Kidney (tissue), 14 donors: ENCODE data around the gene CYP2S1. TPM values are rescaled to one million over a fixed set of nuclear protein-coding genes. Genes with fewer than 3 reads are reported as not detected.

Source experiments
- DNase-seq, 5 donors: peaks; one replicate each; pipeline ENCODE4 v3.0.0-alpha.2; 2013 to 2020
- FAIRE-seq: peaks from 2 replicates; lab custom pipeline; 2012; peaks lifted over from hg19 to GRCh38; lab: Jason Lieb, UNC
- H3K27ac ChIP-seq, 2 donors: one replicate each; pipeline ENCODE4 v1.7.0; 2013; ENCODE audit warnings: low read depth in 2 of 2, low read length in 2 of 2, inconsistent platforms in 1 of 2
- H3K27me3 ChIP-seq: one replicate; pipeline ENCODE4 v1.7.1; 2013; ENCODE audit warnings: low read length, inconsistent platforms; ENCODE audit not compliant: control insufficient read depth, insufficient read depth
- H3K36me3 ChIP-seq, 3 donors: one replicate each; pipeline versions ENCODE4 v1.7.0 to v1.7.1; 2013; ENCODE audit warnings: low read length in 3 of 3, control low read depth in 1 of 3, inconsistent platforms in 1 of 3; ENCODE audit not compliant: insufficient read depth in 3 of 3, control insufficient read depth in 2 of 3
- H3K4me1 ChIP-seq, 3 donors: one replicate each; pipeline versions ENCODE4 v1.7.0 to v1.7.1; 2013; ENCODE audit warnings: low read length in 3 of 3, inconsistent platforms in 1 of 3, low read depth in 1 of 3; ENCODE audit not compliant: control insufficient read depth in 2 of 3, insufficient read depth in 2 of 3
- H3K4me3 ChIP-seq, 3 donors: one replicate each; pipeline versions ENCODE4 v1.7.0 to v1.8.1; 2013; ENCODE audit warnings: low read length in 3 of 3, control low read depth in 1 of 3, inconsistent platforms in 1 of 3
- H3K9ac ChIP-seq, 3 donors: one replicate each; pipeline versions ENCODE4 v1.7.0 to v1.7.1; 2013; ENCODE audit warnings: low read length in 3 of 3, control low read depth in 1 of 3, inconsistent platforms in 1 of 3
- H3K9me3 ChIP-seq, 3 donors: one replicate each; pipeline versions ENCODE4 v1.7.0 to v1.7.1; 2013; ENCODE audit warnings: low read length in 3 of 3, control low read depth in 1 of 3, inconsistent platforms in 1 of 3; ENCODE audit not compliant: control insufficient read depth in 2 of 3, insufficient read depth in 1 of 3
- CTCF ChIP-seq: IDR thresholded peaks from 3 replicates; pipeline ENCODE4 v1.5.1; 2012; ENCODE audit warnings: mild to moderate bottlenecking, moderate library complexity, borderline replicate concordance; ENCODE audit not compliant: insufficient read depth; ENCODE audit errors: extremely low read depth
- intact Hi-C: fragments of 100-400 bp; cut with DNase I; formaldehyde crosslinking; loops from one replicate; pipeline ENCODE4 v1.11.1; 2022
- polyA plus RNA-seq: library from polyadenylated mRNA; stranded (reverse); fragments of 350-450 nt; fragmentation: Illumina TruSeq; extraction: RNeasy Lipid Tissue Mini Kit (QIAGEN cat#74804); gene quantifications from one replicate; pipeline ENCODE4 v1.2.3, GENCODE V29; 2014; ENCODE audit warnings: low read depth, low replicate concordance; ENCODE audit not compliant: insufficient read depth
- total RNA-seq: library from RNA; stranded (reverse); fragmentation: NEBNext Ultra II Directional; extraction: Animal tissue kit (Norgen Biotek cat#: 25700); gene quantifications from one replicate; pipeline ENCODE4 v1.2.1, GENCODE V29; 2021
- donor health status: control.
- donor health status: control.
- donor health status: control.
- donor health status: control.
- donor health status: control.
- donor health status: DM: yes; HTN: yes; CAD: no.
- donor health status: Normal renal cell carcinoma (clear cell type).

CYP2S1 gene
- total and polyA plus RNA-seq, 2 donors from 2014 or later, result 0.97 to 2.0 TPM

GRCh38 chr19:41255171-41255570, 62.2 kb downstream of the CYP2S1 start:
- H3K36me3 ChIP-seq, result peaks cover 0 to 2% (median under 1%) of the 10 kb centered on the region in 3 donors
- H3K27me3 ChIP-seq, result no peaks in the 10 kb centered on the region
- H3K4me3 ChIP-seq, result no peak overlapping the region
- no peak for TF ChIP-seq CTCF
- no peak overlapping the region for H3K9ac ChIP-seq
- H3K9me3 ChIP-seq, result peaks cover 0 to 3% (median 0%) of the 10 kb centered on the region in 3 donors
- peaks cover 0 to 4% (median 0%) of the 10 kb centered on the region in 3 donors for H3K4me1 ChIP-seq
- FAIRE-seq (no peak), DNase-seq (no peak)
- intact Hi-C loops, result loop anchor here (5.0 kb wide), 1 partner anchor 53 kb away; no protein-coding TSS in a partner anchor
- H3K27ac ChIP-seq, result no peak overlapping the region

Other genes with a start within 250 kb of the CYP2S1 start
- 0.31 TPM for gene CYP2B6, start 201.9 kb upstream of the CYP2S1 start, total RNA-seq
- gene CYP2B6, start 201.9 kb upstream of the CYP2S1 start, polyA plus RNA-seq, result 10.0 TPM
- not detected for gene CYP2A13, start 104.8 kb upstream of the CYP2S1 start, total RNA-seq
- not detected for gene CYP2A13, start 104.8 kb upstream of the CYP2S1 start, polyA plus RNA-seq
- not detected for gene CYP2F1, start 78.8 kb upstream of the CYP2S1 start, total RNA-seq
- not detected for gene CYP2F1, start 78.8 kb upstream of the CYP2S1 start, polyA plus RNA-seq
- gene AXL, start 26.0 kb downstream of the CYP2S1 start, total RNA-seq, result 37.4 TPM
- gene AXL, start 26.0 kb downstream of the CYP2S1 start, polyA plus RNA-seq, result 6.3 TPM
- gene HNRNPUL1, start 71.2 kb downstream of the CYP2S1 start, total RNA-seq, result 182 TPM
- gene HNRNPUL1, start 71.2 kb downstream of the CYP2S1 start, polyA plus RNA-seq, result 51.0 TPM
- 28.1 TPM for gene CCDC97, start 117.0 kb downstream of the CYP2S1 start, total RNA-seq
- gene CCDC97, start 117.0 kb downstream of the CYP2S1 start, polyA plus RNA-seq, result 9.8 TPM
- 48.0 TPM for gene TGFB1, start 160.7 kb downstream of the CYP2S1 start, total RNA-seq
- gene TGFB1, start 160.7 kb downstream of the CYP2S1 start, polyA plus RNA-seq, result 19.1 TPM
- 12.6 TPM for gene B9D2, start 170.9 kb downstream of the CYP2S1 start, total RNA-seq
- 15.7 TPM for gene B9D2, start 170.9 kb downstream of the CYP2S1 start, polyA plus RNA-seq
- gene TMEM91, start 183.3 kb downstream of the CYP2S1 start, total RNA-seq, result 9.5 TPM
- gene TMEM91, start 183.3 kb downstream of the CYP2S1 start, polyA plus RNA-seq, result 24.3 TPM
- gene EXOSC5, start 204.1 kb downstream of the CYP2S1 start, total RNA-seq, result 16.8 TPM
- 15.5 TPM for gene EXOSC5, start 204.1 kb downstream of the CYP2S1 start, polyA plus RNA-seq
- 30.9 TPM for gene BCKDHA, start 204.6 kb downstream of the CYP2S1 start, total RNA-seq
- 72.2 TPM for gene BCKDHA, start 204.6 kb downstream of the CYP2S1 start, polyA plus RNA-seq
- 4.4 TPM for gene B3GNT8, start 234.2 kb downstream of the CYP2S1 start, total RNA-seq
- 6.5 TPM for gene B3GNT8, start 234.2 kb downstream of the CYP2S1 start, polyA plus RNA-seq
- gene DMAC2, start 246.7 kb downstream of the CYP2S1 start, total RNA-seq, result 43.9 TPM
- gene DMAC2, start 246.7 kb downstream of the CYP2S1 start, polyA plus RNA-seq, result 73.9 TPM
- gene ERICH4, start 249.9 kb downstream of the CYP2S1 start, total RNA-seq, result not detected
- gene ERICH4, start 249.9 kb downstream of the CYP2S1 start, polyA plus RNA-seq, result 23.1 TPM